ENCODE measurements around the gene RBPJ.

Gene RBPJ

GRCh38 chr4:26320538-26321372 is at the start of gene RBPJ:
TSS of gene RBPJ (plus strand) at chr4:26321014. CDS start at chr4:26321029, 15 bp downstream.
- Histone ChIP-seq H3K4me1 (ENCODE audit: insufficient read depth, low read length) (peaks cover 20% of the 10 kb centered on the region; the same call in 1 of the 2 replicates), H3K9ac (ENCODE audit: low read depth, low read length) (peak within 1 kb of the TSS; percentile 96), H3K4me3 (ENCODE audit: low read length) (peak within 1 kb of the TSS; percentile 98), H3K36me3 (ENCODE audit: insufficient read depth, low read depth, low read length) (no peaks in the 10 kb centered on the region), H3K27ac (ENCODE audit: low read length) (peak within 1 kb of the TSS; percentile 99), H3K9me3 (ENCODE audit: insufficient read depth, low read depth, low read length) (peaks cover 7% of the 10 kb centered on the region; the same call in 1 of the 2 replicates), H3K27me3 (ENCODE audit: insufficient read depth, low read length) (no peaks in the 10 kb centered on the region)

GRCh38 chr4:26271703-26272102 is 49.1 kb upstream of the RBPJ start:
- Histone ChIP-seq H3K4me3 (ENCODE audit: low read length) (no peak overlapping the region), H3K27me3 (ENCODE audit: insufficient read depth, low read length) (no peaks in the 10 kb centered on the region), H3K36me3 (ENCODE audit: insufficient read depth, low read depth, low read length) (no peaks in the 10 kb centered on the region), H3K27ac (ENCODE audit: low read length) (no peak overlapping the region), H3K9ac (ENCODE audit: low read depth, low read length) (no peak overlapping the region), H3K4me1 (ENCODE audit: insufficient read depth, low read length) (peaks cover 7% of the 10 kb centered on the region; the same call in 1 of the 2 replicates), H3K9me3 (ENCODE audit: insufficient read depth, low read depth, low read length) (no peaks in the 10 kb centered on the region)

- Histone ChIP-seq H3K27ac (ENCODE audit: low read length) (no peak overlapping the region), H3K36me3 (ENCODE audit: insufficient read depth, low read depth, low read length) (no peaks in the 10 kb centered on the region), H3K9me3 (ENCODE audit: insufficient read depth, low read depth, low read length) (no peaks in the 10 kb centered on the region), H3K27me3 (ENCODE audit: insufficient read depth, low read length) (no peaks in the 10 kb centered on the region), H3K4me1 (ENCODE audit: insufficient read depth, low read length) (peaks cover 7% of the 10 kb centered on the region; the same call in 1 of the 2 replicates), H3K4me3 (ENCODE audit: low read length) (no peak overlapping the region), H3K9ac (ENCODE audit: low read depth, low read length) (no peak overlapping the region)
Observed at GRCh38 chr4:26272654-26273615, 47.9 kb upstream of the RBPJ start.

- Histone ChIP-seq H3K4me3 (ENCODE audit: low read length) (no peak overlapping the region), H3K9me3 (ENCODE audit: insufficient read depth, low read depth, low read length) (no peaks in the 10 kb centered on the region), H3K27me3 (ENCODE audit: insufficient read depth, low read length) (no peaks in the 10 kb centered on the region), H3K9ac (ENCODE audit: low read depth, low read length) (no peak overlapping the region), H3K36me3 (ENCODE audit: insufficient read depth, low read depth, low read length) (no peaks in the 10 kb centered on the region), H3K4me1 (ENCODE audit: insufficient read depth, low read length) (peaks cover 8% of the 10 kb centered on the region; the same call in 1 of the 2 replicates), H3K27ac (ENCODE audit: low read length) (no peak overlapping the region)
Observed at GRCh38 chr4:26273616-26273980, 47.2 kb upstream of the RBPJ start.

GRCh38 chr4:26275281-26275680 is 45.5 kb upstream of the RBPJ start:
- no peaks in the 10 kb centered on the region for H3K27me3 ChIP-seq (ENCODE audit: insufficient read depth, low read length)
- no peak overlapping the region for H3K4me3 ChIP-seq (ENCODE audit: low read length)
- H3K4me1 ChIP-seq (ENCODE audit: insufficient read depth, low read length), result peaks cover 7% of the 10 kb centered on the region; the same call in 1 of the 2 replicates
- H3K27ac ChIP-seq (ENCODE audit: low read length), result no peak overlapping the region
- no peak overlapping the region for H3K9ac ChIP-seq (ENCODE audit: low read depth, low read length)
- H3K36me3 ChIP-seq (ENCODE audit: insufficient read depth, low read depth, low read length), result no peaks in the 10 kb centered on the region
- no peaks in the 10 kb centered on the region for H3K9me3 ChIP-seq (ENCODE audit: insufficient read depth, low read depth, low read length)

GRCh38 chr4:26279446-26279845 is 41.4 kb upstream of the RBPJ start:
- no peak overlapping the region for H3K9ac ChIP-seq (ENCODE audit: low read depth, low read length)
- H3K9me3 ChIP-seq (ENCODE audit: insufficient read depth, low read depth, low read length), result no peaks in the 10 kb centered on the region
- no peaks in the 10 kb centered on the region for H3K27me3 ChIP-seq (ENCODE audit: insufficient read depth, low read length)

GRCh38 chr4:26281881-26282280 is 38.9 kb upstream of the RBPJ start:
- H3K4me1 ChIP-seq (ENCODE audit: insufficient read depth, low read length), result peaks cover 7% of the 10 kb centered on the region; the same call in 1 of the 2 replicates
- H3K9me3 ChIP-seq (ENCODE audit: insufficient read depth, low read depth, low read length), result no peaks in the 10 kb centered on the region
- no peak overlapping the region for H3K27ac ChIP-seq (ENCODE audit: low read length)
- H3K4me3 ChIP-seq (ENCODE audit: low read length), result no peak overlapping the region
- no peaks in the 10 kb centered on the region for H3K27me3 ChIP-seq (ENCODE audit: insufficient read depth, low read length)
- no peaks in the 10 kb centered on the region for H3K36me3 ChIP-seq (ENCODE audit: insufficient read depth, low read depth, low read length)
- H3K9ac ChIP-seq (ENCODE audit: low read depth, low read length), result no peak overlapping the region

More at GRCh38 chr4:26279446-26279845, 41.4 kb upstream of the RBPJ start:
- H3K36me3 ChIP-seq (ENCODE audit: insufficient read depth, low read depth, low read length), result no peaks in the 10 kb centered on the region
- H3K27ac ChIP-seq (ENCODE audit: low read length), result no peak overlapping the region
- H3K4me3 ChIP-seq (ENCODE audit: low read length), result no peak overlapping the region
- peaks cover 7% of the 10 kb centered on the region; the same call in 1 of the 2 replicates for H3K4me1 ChIP-seq (ENCODE audit: insufficient read depth, low read length)

- H3K4me3 ChIP-seq (ENCODE audit: low read length), result no peak overlapping the region
- no peaks in the 10 kb centered on the region for H3K36me3 ChIP-seq (ENCODE audit: insufficient read depth, low read depth, low read length)
- no peaks in the 10 kb centered on the region for H3K9me3 ChIP-seq (ENCODE audit: insufficient read depth, low read depth, low read length)
- H3K9ac ChIP-seq (ENCODE audit: low read depth, low read length), result no peak overlapping the region
- H3K27ac ChIP-seq (ENCODE audit: low read length), result no peak overlapping the region
- no peaks in the 10 kb centered on the region for H3K4me1 ChIP-seq (ENCODE audit: insufficient read depth, low read length)
- H3K27me3 ChIP-seq (ENCODE audit: insufficient read depth, low read length), result no peaks in the 10 kb centered on the region
Observed at GRCh38 chr4:26284536-26284935, 36.3 kb upstream of the RBPJ start.

GRCh38 chr4:26285272-26285671 is 35.5 kb upstream of the RBPJ start:
- no peak overlapping the region for H3K27ac ChIP-seq (ENCODE audit: low read length)
- no peaks in the 10 kb centered on the region for H3K9me3 ChIP-seq (ENCODE audit: insufficient read depth, low read depth, low read length)
- H3K4me1 ChIP-seq (ENCODE audit: insufficient read depth, low read length), result no peaks in the 10 kb centered on the region
- no peak overlapping the region for H3K4me3 ChIP-seq (ENCODE audit: low read length)
- no peaks in the 10 kb centered on the region for H3K27me3 ChIP-seq (ENCODE audit: insufficient read depth, low read length)
- H3K9ac ChIP-seq (ENCODE audit: low read depth, low read length), result no peak overlapping the region
- H3K36me3 ChIP-seq (ENCODE audit: insufficient read depth, low read depth, low read length), result no peaks in the 10 kb centered on the region

- Histone ChIP-seq H3K4me3 (ENCODE audit: low read length) (no peak overlapping the region), H3K36me3 (ENCODE audit: insufficient read depth, low read depth, low read length) (no peaks in the 10 kb centered on the region), H3K27me3 (ENCODE audit: insufficient read depth, low read length) (no peaks in the 10 kb centered on the region), H3K27ac (ENCODE audit: low read length) (no peak overlapping the region), H3K9ac (ENCODE audit: low read depth, low read length) (no peak overlapping the region), H3K4me1 (ENCODE audit: insufficient read depth, low read length) (no peaks in the 10 kb centered on the region), H3K9me3 (ENCODE audit: insufficient read depth, low read depth, low read length) (no peaks in the 10 kb centered on the region)
Observed at GRCh38 chr4:26287756-26288155, 33.1 kb upstream of the RBPJ start.

- H3K9ac ChIP-seq (ENCODE audit: low read depth, low read length), result no peak overlapping the region
- no peaks in the 10 kb centered on the region for H3K36me3 ChIP-seq (ENCODE audit: insufficient read depth, low read depth, low read length)
- no peaks in the 10 kb centered on the region for H3K9me3 ChIP-seq (ENCODE audit: insufficient read depth, low read depth, low read length)
- no peak overlapping the region for H3K27ac ChIP-seq (ENCODE audit: low read length)
- H3K4me1 ChIP-seq (ENCODE audit: insufficient read depth, low read length), result no peaks in the 10 kb centered on the region
- H3K27me3 ChIP-seq (ENCODE audit: insufficient read depth, low read length), result no peaks in the 10 kb centered on the region
- H3K4me3 ChIP-seq (ENCODE audit: low read length), result no peak overlapping the region
Observed at GRCh38 chr4:26288355-26288909, 32.4 kb upstream of the RBPJ start.
